ENCODE results near the gene SPAG4.

DNA sequence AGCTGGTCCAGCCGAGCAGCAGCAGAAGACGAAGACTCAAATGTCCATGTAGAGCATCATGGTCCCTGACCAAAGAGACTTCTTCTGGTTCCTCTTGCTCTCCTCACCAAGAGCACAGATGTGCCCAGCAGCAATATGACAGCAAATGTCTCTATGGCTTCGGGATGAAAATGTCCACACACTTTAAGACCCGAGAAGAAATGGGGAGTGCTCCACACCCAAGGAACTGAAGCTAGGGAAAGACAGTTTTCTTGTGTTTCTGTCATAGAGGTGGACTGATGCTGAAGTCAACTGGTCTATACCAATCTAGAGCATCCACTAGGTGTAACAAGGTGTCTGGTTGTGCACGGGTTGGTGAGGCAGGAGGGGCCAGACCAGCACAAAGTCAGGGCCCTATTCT, 53.6 kb downstream of the SPAG4 start:
- no peak for TF ChIP-seq EZH2 (optimal IDR thresholded peaks at IDR 0.05; ENCODE audit: low read depth, low read length)
- TF ChIP-seq, protein P1, sequence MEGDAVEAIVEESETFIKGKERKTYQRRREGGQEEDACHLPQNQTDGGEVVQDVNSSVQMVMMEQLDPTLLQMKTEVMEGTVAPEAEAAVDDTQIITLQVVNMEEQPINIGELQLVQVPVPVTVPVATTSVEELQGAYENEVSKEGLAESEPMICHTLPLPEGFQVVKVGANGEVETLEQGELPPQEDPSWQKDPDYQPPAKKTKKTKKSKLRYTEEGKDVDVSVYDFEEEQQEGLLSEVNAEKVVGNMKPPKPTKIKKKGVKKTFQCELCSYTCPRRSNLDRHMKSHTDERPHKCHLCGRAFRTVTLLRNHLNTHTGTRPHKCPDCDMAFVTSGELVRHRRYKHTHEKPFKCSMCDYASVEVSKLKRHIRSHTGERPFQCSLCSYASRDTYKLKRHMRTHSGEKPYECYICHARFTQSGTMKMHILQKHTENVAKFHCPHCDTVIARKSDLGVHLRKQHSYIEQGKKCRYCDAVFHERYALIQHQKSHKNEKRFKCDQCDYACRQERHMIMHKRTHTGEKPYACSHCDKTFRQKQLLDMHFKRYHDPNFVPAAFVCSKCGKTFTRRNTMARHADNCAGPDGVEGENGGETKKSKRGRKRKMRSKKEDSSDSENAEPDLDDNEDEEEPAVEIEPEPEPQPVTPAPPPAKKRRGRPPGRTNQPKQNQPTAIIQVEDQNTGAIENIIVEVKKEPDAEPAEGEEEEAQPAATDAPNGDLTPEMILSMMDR (IDR thresholded peaks at IDR 0.05; ENCODE audit: low read length) = no peak
